ENCODE measurements around the gene GREB1.

- TF ChIP-seq CTCF (conservative IDR thresholded peaks at IDR 0.05) (no peak), ZFX (IDR thresholded peaks at IDR 0.05) (no peak)
These were observed 63.8 kb downstream of the GREB1 start for GRCh38 chr2:11597538-11598225.

All from C4-2B (cell line).